H1 (cell line): Measurements from ENCODE around the gene KCNA5. TPM values are rescaled to one million over a fixed set of nuclear protein-coding genes. Genes with fewer than 3 reads are reported as not detected.

Experiments used
- CTCF ChIA-PET: fragments of 300-600 bp; sonication (Branson Sonifier 250); formaldehyde crosslinking; loops from one replicate; lab custom pipeline; 2021; ENCODE audit not compliant: partially characterized antibody; lab: Charles Lee
- POLR2A ChIA-PET: fragments of 300-600 bp; sonication (Branson Sonifier 250); formaldehyde crosslinking; loops from one replicate; lab custom pipeline; 2021; ENCODE audit warnings: inconsistent platforms; ENCODE audit not compliant: partially characterized antibody; lab: Charles Lee
- DNase-seq, 2 experiments: peaks; one replicate each; pipeline versions ENCODE4 v3.0.0 to v3.0.0-alpha.2; 2010 to 2022; ENCODE audit warnings: low spot score in 2 of 2, low read depth in 1 of 2, mixed read lengths in 1 of 2
- FAIRE-seq: peaks from 2 replicates; lab custom pipeline; 2011; peaks lifted over from hg19 to GRCh38; lab: Jason Lieb, UNC
- H2AFZ ChIP-seq: 2 replicates; pipeline ENCODE4 v1.8.1; 2012; ENCODE audit warnings: low read length, inconsistent platforms
- H2AK5ac ChIP-seq: 2 replicates; pipeline ENCODE4 v1.6.1; 2013; ENCODE audit warnings: low read depth, low read length
- H2BK120ac ChIP-seq: replicated peaks from 2 replicates; pipeline ENCODE3; 2013; ENCODE audit warnings: low read depth, low read length, inconsistent platforms
- H2BK12ac ChIP-seq: 2 replicates; pipeline ENCODE4 v1.6.1; 2013; ENCODE audit warnings: low read depth, low read length
- H2BK15ac ChIP-seq: 2 replicates; pipeline ENCODE4 v1.6.1; 2013; ENCODE audit warnings: low read length
- H2BK20ac ChIP-seq: 2 replicates; pipeline ENCODE4 v1.6.1; 2013; ENCODE audit warnings: low read length
- H2BK5ac ChIP-seq: 2 replicates; pipeline ENCODE4 v1.6.1; 2013; ENCODE audit warnings: low read depth, low read length
- H3K14ac ChIP-seq: 2 replicates; pipeline ENCODE4 v1.6.1; 2013; ENCODE audit warnings: inconsistent platforms; ENCODE audit not compliant: insufficient read length
- H3K18ac ChIP-seq: 2 replicates; pipeline ENCODE4 v1.6.1; 2013; ENCODE audit warnings: low read length; ENCODE audit errors: extremely low read depth
- H3K23ac ChIP-seq: 2 replicates; pipeline ENCODE4 v1.6.1; 2013; ENCODE audit warnings: inconsistent platforms; ENCODE audit not compliant: insufficient read length
- H3K23me2 ChIP-seq: 2 replicates; pipeline ENCODE4 v1.6.1; 2013; ENCODE audit warnings: low read depth, low read length
- H3K27ac ChIP-seq: 2 replicates; pipeline ENCODE4 v1.6.1; 2011; ENCODE audit warnings: low read depth, low read length, inconsistent platforms
- H3K27me3 ChIP-seq, 4 experiments: replicated peaks in 1 of 4; 1 replicate in 1 of 4; 2 replicates in 3 of 4; pipeline versions ENCODE4 v1.6.1 to v1.8.1; 2011 to 2013; ENCODE audit warnings: low read length in 3 of 4, mild to moderate bottlenecking in 3 of 4, inconsistent platforms in 2 of 4, mixed read lengths in 2 of 4, moderate library complexity in 1 of 4; ENCODE audit not compliant: control insufficient read depth in 3 of 4, insufficient read depth in 3 of 4; ENCODE audit errors: extremely low read depth in 1 of 4
- H3K36me3 ChIP-seq, 4 experiments: 2 replicates each; pipeline versions ENCODE4 v1.6.1 to v1.8.1; 2011 to 2013; ENCODE audit warnings: mild to moderate bottlenecking in 4 of 4, low read length in 3 of 4, moderate library complexity in 2 of 4, control low read depth in 1 of 4, inconsistent platforms in 1 of 4; ENCODE audit not compliant: insufficient read depth in 4 of 4, control insufficient read depth in 2 of 4
- H3K4ac ChIP-seq: replicated peaks from 2 replicates; pipeline ENCODE3; 2013; ENCODE audit warnings: low read length, low read depth, mixed read lengths, inconsistent platforms; ENCODE audit not compliant: insufficient read length
- H3K4me1 ChIP-seq, 4 experiments: replicated peaks in 1 of 4; 1 replicate in 1 of 4; 2 replicates in 3 of 4; pipeline versions ENCODE4 v1.6.1 to v1.8.1; 2011 to 2013; ENCODE audit warnings: low read length in 3 of 4, inconsistent platforms in 2 of 4, mixed read lengths in 1 of 4; ENCODE audit not compliant: insufficient read depth in 4 of 4, control insufficient read depth in 3 of 4
- H3K4me2 ChIP-seq, 2 experiments: 2 replicates each; pipeline versions ENCODE4 v1.6.1 to v1.8.1; 2011 to 2013; ENCODE audit warnings: low read depth in 2 of 2, low read length in 2 of 2, control low read depth in 1 of 2, inconsistent platforms in 1 of 2, mild to moderate bottlenecking in 1 of 2; ENCODE audit not compliant: insufficient read depth in 1 of 2
- H3K4me3 ChIP-seq, 4 experiments: fragments of 200-600, 300-600 bp in 1 of 4; sonication (generic), shearing (Covaris generic), sonication (Bioruptor Twin) in 1 of 4; 2 replicates each; pipeline versions ENCODE4 v1.5.1 to v1.8.1; 2011 to 2016; ENCODE audit warnings: low read length in 4 of 4, low read depth in 3 of 4, control low read depth in 2 of 4, inconsistent platforms in 2 of 4, mild to moderate bottlenecking in 2 of 4, mixed read lengths in 1 of 4, moderate library complexity in 1 of 4; ENCODE audit not compliant: insufficient read depth in 2 of 4; ENCODE audit errors: extremely low read depth in 1 of 4
- H3K56ac ChIP-seq: replicated peaks from 2 replicates; pipeline ENCODE3; 2013; ENCODE audit warnings: low read depth, mild to moderate bottlenecking, mixed read lengths, low read length, inconsistent platforms; ENCODE audit not compliant: insufficient read length
- H3K79me1 ChIP-seq: 2 replicates; pipeline ENCODE4 v1.6.1; 2013; ENCODE audit warnings: low read depth, low read length, control low read depth
- H3K79me2 ChIP-seq, 2 experiments: 2 replicates each; pipeline versions ENCODE4 v1.6.1 to v1.8.1; 2012 to 2013; ENCODE audit warnings: low read length in 2 of 2, mild to moderate bottlenecking in 2 of 2, inconsistent platforms in 1 of 2; ENCODE audit not compliant: insufficient read depth in 2 of 2, control insufficient read depth in 1 of 2
- H3K9ac ChIP-seq, 4 experiments: replicated peaks in 1 of 4; 1 replicate in 1 of 4; 2 replicates in 3 of 4; pipeline versions ENCODE4 v1.6.1 to v1.8.1; 2011 to 2013; ENCODE audit warnings: low read depth in 3 of 4, low read length in 3 of 4, control low read depth in 2 of 4, mild to moderate bottlenecking in 2 of 4, moderate library complexity in 2 of 4, inconsistent platforms in 1 of 4; ENCODE audit errors: extremely low read depth in 1 of 4
- H3K9me3 ChIP-seq, 2 experiments: 2 replicates each; pipeline versions ENCODE4 v1.6.1 to v1.8.1; 2012 to 2013; ENCODE audit warnings: mild to moderate bottlenecking in 2 of 2, moderate library complexity in 2 of 2, control low read depth in 1 of 2, inconsistent platforms in 1 of 2, low read depth in 1 of 2, low read length in 1 of 2, mixed read lengths in 1 of 2; ENCODE audit not compliant: insufficient read depth in 2 of 2
- H4K20me1 ChIP-seq, 2 experiments: replicated peaks in 1 of 2; 2 replicates each; pipeline versions ENCODE3 to v1.8.1; 2011 to 2013; ENCODE audit warnings: inconsistent platforms in 2 of 2, low read length in 2 of 2, mild to moderate bottlenecking in 1 of 2; ENCODE audit not compliant: insufficient read depth in 2 of 2, control insufficient read depth in 1 of 2
- H4K5ac ChIP-seq: 2 replicates; pipeline ENCODE4 v1.6.1; 2013; ENCODE audit warnings: low read length, low read depth, mixed read lengths, inconsistent platforms; ENCODE audit not compliant: insufficient read length
- H4K8ac ChIP-seq: 2 replicates; pipeline ENCODE4 v1.8.0; 2013; ENCODE audit warnings: mild to moderate bottlenecking, moderate library complexity, low read length, inconsistent platforms; ENCODE audit not compliant: insufficient read depth; ENCODE audit errors: extremely low read depth
- H4K91ac ChIP-seq: replicated peaks from 2 replicates; pipeline ENCODE3; 2013; ENCODE audit warnings: low read length, mixed read lengths, inconsistent platforms; ENCODE audit not compliant: insufficient read length
- ATF3 ChIP-seq: IDR thresholded peaks from 2 replicates; pipeline ENCODE4 v1.6.1; 2011; ENCODE audit warnings: low read depth, mild to moderate bottlenecking, low read length; ENCODE audit not compliant: insufficient read depth
- CBX8 ChIP-seq: fragments of 300-800, 300-1000 bp; sonication (generic); IDR thresholded peaks from 2 replicates; pipeline ENCODE4 v1.7.1; 2016; ENCODE audit warnings: low read depth, low read length, borderline replicate concordance
- CHD1 ChIP-seq: IDR thresholded peaks from 2 replicates; pipeline ENCODE4 v1.6.1; 2012; ENCODE audit warnings: low read depth, low read length, improper control_type of control experiment
- CREB1 ChIP-seq: IDR thresholded peaks from 2 replicates; pipeline ENCODE4 v1.6.1; 2012; ENCODE audit warnings: inconsistent platforms
- FOSL1 ChIP-seq: IDR thresholded peaks from 2 replicates; pipeline ENCODE4 v1.6.1; 2011; ENCODE audit warnings: mild to moderate bottlenecking, low read depth, low read length, moderate library complexity; ENCODE audit not compliant: insufficient read depth
- HDAC6 ChIP-seq: IDR thresholded peaks from one replicate; pipeline ENCODE4 v1.7.1; 2012; ENCODE audit warnings: low read depth, mild to moderate bottlenecking, inconsistent platforms, low read length, moderate library complexity
- KDM5A ChIP-seq: fragments of 200-600 bp; IDR thresholded peaks from 2 replicates; pipeline ENCODE4 v1.7.1; 2012; ENCODE audit warnings: mild to moderate bottlenecking, low read length, inconsistent platforms, mixed read lengths
- MAFK ChIP-seq: IDR thresholded peaks from 2 replicates; pipeline ENCODE4 v1.6.1; 2012; ENCODE audit warnings: low read depth, mild to moderate bottlenecking, improper control_type of control experiment, low read length
- POLR2A ChIP-seq, 2 experiments: IDR thresholded peaks; 1 replicate in 1 of 2; 2 replicates in 1 of 2; pipeline ENCODE4 v1.6.1; 2011; ENCODE audit warnings: low read depth in 2 of 2, low read length in 2 of 2, mild to moderate bottlenecking in 2 of 2; ENCODE audit errors: control extremely low read depth in 1 of 2
- RAD21 ChIP-seq, 2 experiments: IDR thresholded peaks in 1 of 2; conservative IDR thresholded peaks in 1 of 2; 2 replicates each; pipeline ENCODE4 v1.6.1; 2011; ENCODE audit warnings: low read depth in 2 of 2, low read length in 2 of 2, improper control_type of control experiment in 1 of 2, inconsistent platforms in 1 of 2, mild to moderate bottlenecking in 1 of 2, moderate library complexity in 1 of 2
- SIRT6 ChIP-seq: IDR thresholded peaks from one replicate; pipeline ENCODE4 v1.7.1; 2012; ENCODE audit warnings: low read length, inconsistent platforms
- SRF ChIP-seq: IDR thresholded peaks from 2 replicates; pipeline ENCODE4 v1.6.1; 2011; ENCODE audit warnings: mild to moderate bottlenecking, low read depth, low read length, moderate library complexity
- SUZ12 ChIP-seq: fragments of 200-600 bp; sonication (generic); IDR thresholded peaks from 2 replicates; pipeline ENCODE4 v1.6.1; 2012; ENCODE audit warnings: mild to moderate bottlenecking, inconsistent platforms, low read length, moderate library complexity, mixed read lengths
- TBP ChIP-seq: IDR thresholded peaks from 2 replicates; pipeline ENCODE4 v1.6.1; 2011; ENCODE audit warnings: low read depth, low read length, improper control_type of control experiment
- TEAD4 ChIP-seq: IDR thresholded peaks from 2 replicates; pipeline ENCODE4 v1.6.1; 2012; ENCODE audit warnings: low read depth, low read length, inconsistent platforms, mixed read lengths
- WGBS, 2 experiments: shearing (Covaris generic) in 1 of 2; methylation state at CpG; one replicate each; pipeline versions ENCODE4 v1.1.6 to v1.1.7; 2013 to 2015; ENCODE audit warnings: low lambda C conversion rate in 2 of 2, mixed read lengths in 2 of 2, inconsistent platforms in 1 of 2, low coverage in 1 of 2, missing lambda C conversion rate in 1 of 2; ENCODE audit not compliant: insufficient replicate concordance in 2 of 2, insufficient coverage in 1 of 2, insufficient read length in 1 of 2; ENCODE audit errors: extremely low coverage in 1 of 2, missing lambda C conversion rate in 1 of 2; 5-methylcytosine and 5-hydroxymethylcytosine counted together
- polyA plus RNA-seq, 7 experiments: library from polyadenylated mRNA; depleted of rRNA in 3 of 7; stranded (reverse) in 5 of 7; unstranded in 2 of 7; fragments of >200 nt in 5 of 7; fragments of 200-250 nt in 2 of 7; gene quantifications; 1 replicate in 5 of 7; 2 replicates in 1 of 7; 4 replicates in 1 of 7; pipeline versions ENCODE4 v1.2.1 to v1.2.3, GENCODE V29; 2011 to 2013; ENCODE audit warnings: missing spikeins in 2 of 7, mixed read lengths in 2 of 7
- total RNA-seq: library from RNA; stranded (reverse); fragmentation: NEBNext Ultra II Directional; extraction: Animal tissue kit (Norgen Biotek cat#: 25700); gene quantifications from 2 replicates; pipeline ENCODE4 v1.2.1, GENCODE V29; 2021

The KCNA5 gene
- total and polyA plus RNA-seq, 2 of the 8 experiments (the other 6 are each of a cell fraction or from before 2014, with no cell fraction given): 0.20 to 0.29 TPM

GRCh38 chr12:5018677-5019076 is 25.0 kb upstream of the KCNA5 start:
- peaks cover 0 to 1% (median 0%) of the 10 kb centered on the region in 4 experiments; a peak in 1 of 7 replicates for H3K27me3 ChIP-seq
- H3K4me1 ChIP-seq: peaks cover 0 to 8% (median 2%) of the 10 kb centered on the region in 4 experiments; a peak in 3 of 7 replicates
- no peaks in the 10 kb centered on the region for H3K79me2 ChIP-seq
- no peaks in the 10 kb centered on the region for H3K79me1 ChIP-seq
- H3K23ac ChIP-seq: no peak overlapping the region
- POLR2A ChIA-PET: interaction anchor here (0.9 to 1.6 kb wide), 2 partner anchors 9 to 55 kb away, joined by 3 read pairs; no protein-coding TSS in a partner anchor
- H2BK12ac ChIP-seq: no peak overlapping the region
- H4K5ac ChIP-seq: no peak overlapping the region
- H2BK120ac ChIP-seq: no peak overlapping the region
- H3K27ac ChIP-seq: no peak overlapping the region
- H3K18ac ChIP-seq: no peak overlapping the region
- no peak overlapping the region for H3K4me3 ChIP-seq
- H3K4ac ChIP-seq: no peak overlapping the region
- DNase-seq: no peak
- H3K56ac ChIP-seq: no peak overlapping the region
- no peak overlapping the region for H2AFZ ChIP-seq
- H2BK15ac ChIP-seq: no peak overlapping the region
- no peak overlapping the region for H3K9ac ChIP-seq
- H4K8ac ChIP-seq: no peak overlapping the region; the same call in 1 of the 2 replicates
- no peak overlapping the region for H2BK5ac ChIP-seq
- H3K14ac ChIP-seq: no peak overlapping the region
- H4K91ac ChIP-seq: no peak overlapping the region
- H3K4me2 ChIP-seq: no peak overlapping the region
- FAIRE-seq: no peak
- WGBS, 2 experiments: 57% methylated on average over 3 of the region's 3 CpGs; no CpG with 5 or more reads in 1 of the 2 experiments
- H4K20me1 ChIP-seq: no peaks in the 10 kb centered on the region
- no peaks in the 10 kb centered on the region; the same call in 1 of the 2 replicates for H3K23me2 ChIP-seq
- no peak overlapping the region for H2AK5ac ChIP-seq
- no peaks in the 10 kb centered on the region for H3K36me3 ChIP-seq
- CTCF ChIA-PET: interaction anchor here (1.1 to 11.1 kb wide), 5 partner anchors 27 to 180 kb away, joined by 4 to 167 read pairs (median 8); partner anchors contain the start of gene KCNA5
- no peak overlapping the region for H2BK20ac ChIP-seq
- H3K9me3 ChIP-seq: no peaks in the 10 kb centered on the region
- no peak for TF ChIP-seq CBX8
- no peak for TF ChIP-seq HDAC6
- no peak for TF ChIP-seq KDM5A
- no peak for TF ChIP-seq TBP
- no peak for TF ChIP-seq SUZ12
- TF ChIP-seq CHD1: no peak
- no peak for TF ChIP-seq TEAD4
- no peak for TF ChIP-seq ATF3
- TF ChIP-seq POLR2A (IDR thresholded peaks at IDR 0.05; ENCODE audit: control extremely low read depth in 1 of 2, low read depth in 2 of 2, low read length in 2 of 2): no peak
- no peak for TF ChIP-seq CREB1
- TF ChIP-seq SIRT6: no peak
- no peak for TF ChIP-seq SRF
- TF ChIP-seq FOSL1: no peak
- TF ChIP-seq RAD21 (IDR thresholded peaks at IDR 0.05 in 1 of 2, conservative IDR thresholded peaks at IDR 0.05 in 1 of 2; ENCODE audit: low read depth in 2 of 2, low read length in 2 of 2): no peak
- TF ChIP-seq MAFK: no peak
